Right ventricle myocardium superior (tissue), 1 donor: ENCODE results near the gene FTO. TPM values are rescaled to one million over a fixed set of nuclear protein-coding genes. Genes with fewer than 3 reads are reported as not detected.

Experiments used
- ATAC-seq: fragments of 200-7000 bp; cut with Tn5 transposase; one replicate; pipeline ENCODE4 v1.9.1; 2020; ENCODE audit warnings: mild to moderate bottlenecking; ENCODE audit not compliant: poor library complexity
- DNase-seq: peaks from one replicate; pipeline ENCODE4 v3.0.0-alpha.2; 2020
- intact Hi-C: fragments of 100-400 bp; cut with DNase I; formaldehyde crosslinking; loops from one replicate; pipeline ENCODE4 v1.11.2; 2022
- total RNA-seq: library from RNA; stranded (reverse); fragmentation: NEBNext Ultra II Directional; extraction: Animal tissue kit (Norgen Biotek cat#: 25700); gene quantifications from one replicate; pipeline ENCODE4 v1.2.1, GENCODE V29; 2021
- donor health status: DM: no; HTN: yes; CAD: no; lungs with severe emphysema.

Gene FTO
- total RNA-seq, 1 donor from 2014 or later, result 75.3 TPM

GRCh38 chr16:54098247-54098646, 394.3 kb downstream of the FTO start:
- DNase-seq (no peak), ATAC-seq (no peak)
- intact Hi-C loops, result no loop called here

- ATAC-seq (no peak), DNase-seq (no peak)
- intact Hi-C loops, result no loop called here
These were observed 395.7 kb downstream of the FTO start for GRCh38 chr16:54099627-54100026.

- DNase-seq (no peak), ATAC-seq (no peak)
- intact Hi-C loops, result no loop called here
These were observed 399.2 kb downstream of the FTO start for GRCh38 chr16:54102888-54103866.

DNA sequence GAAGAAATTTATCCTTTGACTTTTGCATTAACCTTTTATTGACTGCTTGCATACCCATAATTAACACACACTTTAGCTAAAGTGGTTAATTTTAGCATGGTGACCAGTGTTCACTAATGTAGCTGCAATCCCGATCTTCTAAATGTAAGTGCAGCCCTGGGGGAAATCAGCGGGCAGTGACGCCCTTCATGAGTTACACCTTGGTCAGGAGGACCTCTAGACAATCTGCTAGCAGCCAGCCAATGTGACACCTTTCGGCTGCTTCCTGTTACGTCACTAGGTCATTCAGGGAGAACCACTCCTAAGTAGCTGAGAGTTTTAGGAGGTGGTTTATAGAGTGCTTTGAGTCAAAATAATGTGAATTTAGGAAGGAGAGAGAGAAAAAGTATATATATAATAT, 402.1 kb downstream of the FTO start:
- DNase-seq (no peak), ATAC-seq (no peak)
- intact Hi-C loops, result no loop called here

GRCh38 chr16:54107583-54108202, 403.7 kb downstream of the FTO start:
- ATAC-seq, result no peak
- intact Hi-C loops, result no loop called here
- no peak for DNase-seq

- no peak for DNase-seq
- ATAC-seq, result no peak
- intact Hi-C loops, result no loop called here
These were observed 406.3 kb downstream of the FTO start for GRCh38 chr16:54110016-54110981.

- no peak for ATAC-seq
- no peak for DNase-seq
- intact Hi-C loops, result no loop called here
These were observed 408.7 kb downstream of the FTO start for GRCh38 chr16:54112451-54113206.

- intact Hi-C loops, result no loop called here
- ATAC-seq (no peak), DNase-seq (no peak)
These were observed 411.6 kb downstream of the FTO start for GRCh38 chr16:54115558-54115957.

DNA sequence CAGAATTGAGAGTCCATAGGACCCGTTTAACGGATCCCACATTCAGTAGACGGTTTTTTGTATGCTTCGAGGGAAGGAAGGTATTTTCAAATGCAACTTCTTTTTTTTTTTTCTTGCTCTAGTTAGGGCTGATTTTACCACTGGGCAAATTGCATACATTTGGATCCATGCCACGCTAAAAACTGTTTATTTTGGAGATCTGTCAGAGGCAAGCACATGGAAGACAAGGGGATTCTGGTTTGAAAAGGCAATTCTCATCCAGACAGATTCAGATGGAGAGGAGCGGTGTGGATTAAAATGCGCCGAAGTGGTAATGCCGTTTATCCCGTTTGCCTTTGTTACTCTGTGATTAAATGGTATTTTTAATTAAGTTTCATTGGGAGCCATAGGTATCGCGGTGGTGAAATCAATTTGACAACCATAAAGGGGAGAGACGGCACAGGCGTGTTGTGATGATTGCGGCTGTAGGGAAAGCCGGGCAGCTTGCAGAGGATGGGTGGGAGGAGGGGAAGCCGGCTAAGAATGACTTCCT, 412.2 kb downstream of the FTO start:
- DNase-seq (no peak), ATAC-seq (no peak)
- intact Hi-C loops, result no loop called here

DNA sequence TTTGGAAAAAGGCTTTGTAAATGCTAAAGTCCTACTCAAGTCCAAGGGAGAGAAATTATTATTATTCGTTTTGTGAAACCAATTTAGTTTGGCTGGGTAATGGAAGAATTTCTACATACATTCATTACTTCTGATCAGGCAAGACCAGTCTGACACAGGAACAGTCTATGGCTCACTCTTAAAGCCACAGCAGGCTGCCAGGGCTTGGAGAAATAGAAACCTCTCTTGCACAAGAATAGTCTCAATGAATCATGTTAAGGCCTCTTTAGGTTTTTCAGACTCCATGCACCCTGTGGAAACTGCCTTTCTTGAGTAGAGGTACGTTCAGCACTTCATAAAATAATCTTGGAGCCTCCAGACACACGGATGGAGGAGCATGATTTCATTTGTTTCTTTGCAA, 414.9 kb downstream of the FTO start:
- intact Hi-C loops, result no loop called here
- ATAC-seq, result no peak
- DNase-seq, result no peak

DNA sequence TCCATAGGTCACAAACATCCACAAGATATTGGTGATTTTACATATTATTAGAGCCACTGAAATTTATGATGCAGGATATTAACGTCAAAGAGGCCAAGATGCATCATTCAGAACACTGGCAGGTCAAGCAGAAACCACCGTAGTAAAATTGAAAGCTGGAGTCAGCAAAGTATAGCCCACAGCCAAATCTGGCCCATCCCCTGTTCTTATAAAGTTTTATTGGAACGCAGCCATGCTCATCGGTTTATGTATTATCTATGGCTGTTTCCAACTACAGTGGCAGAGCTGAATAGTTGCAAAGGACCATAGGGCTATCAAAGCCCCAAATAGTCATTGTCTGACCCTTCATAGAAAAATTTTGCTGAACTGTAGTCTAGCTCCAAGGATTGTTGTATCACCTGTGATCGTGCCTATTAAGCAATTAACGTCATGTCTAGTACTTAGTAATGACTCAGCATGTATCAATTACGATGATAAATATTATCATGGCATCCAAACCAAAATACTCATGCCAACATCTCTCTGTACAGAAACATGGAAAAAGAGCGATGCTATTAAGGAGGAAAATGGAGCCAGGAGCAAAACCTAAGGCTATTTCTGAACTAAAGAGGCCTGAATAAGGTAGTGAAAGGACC, 417.0 kb downstream of the FTO start:
- intact Hi-C loops, result no loop called here
- DNase-seq (no peak), ATAC-seq (no peak)

GRCh38 chr16:54121539-54122295, 417.8 kb downstream of the FTO start:
- no peak for DNase-seq
- ATAC-seq, result no peak
- intact Hi-C loops, result no loop called here

DNA sequence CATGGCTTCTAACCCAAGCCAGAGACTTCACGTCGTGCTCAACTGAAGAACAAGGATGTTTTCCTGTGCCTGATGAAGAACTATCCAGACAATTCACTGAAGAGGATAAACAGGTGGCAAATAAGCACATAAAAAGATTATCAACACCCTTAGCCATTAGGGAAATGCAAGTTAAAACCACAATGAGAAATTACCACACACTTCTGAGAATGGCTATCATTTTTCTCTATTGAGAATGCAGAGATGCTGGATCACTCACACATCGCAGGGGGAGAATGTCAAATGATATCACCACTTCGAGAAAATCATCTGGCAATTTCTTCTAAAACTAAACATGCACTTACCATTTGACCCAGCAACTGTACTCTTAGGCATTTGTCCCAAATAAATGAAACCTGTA, 419.8 kb downstream of the FTO start:
- no peak for DNase-seq
- intact Hi-C loops, result no loop called here

DNA sequence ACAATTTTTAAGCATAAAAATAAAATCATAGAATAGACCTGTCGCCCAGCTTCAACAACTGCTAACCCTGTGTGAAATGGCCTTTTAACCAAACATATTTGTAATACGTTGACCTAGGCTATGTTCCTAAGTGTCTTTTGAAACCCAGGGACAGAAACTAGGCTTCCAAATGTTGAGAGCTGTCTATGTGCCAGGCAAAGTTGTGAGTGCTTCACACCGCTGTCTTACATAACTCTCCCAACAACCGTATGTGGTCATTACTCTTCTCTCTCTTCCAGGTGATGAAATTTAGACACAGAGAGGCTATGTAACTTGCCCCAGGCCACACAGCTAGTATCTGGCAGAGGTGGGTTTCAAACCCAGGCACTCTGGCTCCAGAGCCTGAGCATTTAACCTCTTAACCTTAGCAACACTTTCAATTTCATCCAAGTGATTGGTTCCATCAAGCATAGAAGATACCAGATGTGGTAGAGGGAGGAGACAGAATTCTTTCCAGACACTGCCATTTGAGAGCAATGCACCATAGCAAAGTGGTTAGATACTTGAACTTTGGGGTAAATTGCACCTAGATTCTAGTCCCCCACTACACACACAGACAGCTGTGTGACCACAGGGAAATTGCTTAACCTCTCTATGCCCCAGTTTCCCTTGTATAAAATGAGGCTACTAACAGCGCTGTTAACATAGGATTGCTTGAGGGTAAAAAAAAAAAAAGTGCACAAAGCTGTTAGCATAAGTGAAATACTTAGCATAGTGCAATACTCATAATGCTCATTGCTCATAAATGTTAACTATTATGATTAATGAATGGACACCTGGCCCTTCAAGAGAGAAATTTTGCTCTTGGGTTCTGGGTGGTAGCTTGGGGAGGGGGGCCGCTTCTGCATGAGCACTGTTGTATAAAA, 422.0 kb downstream of the FTO start:
- DNase-seq, result no peak
- ATAC-seq, result no peak
- intact Hi-C loops, result no loop called here

More for the DNA sequence above, 419.8 kb downstream of the FTO start:
- ATAC-seq, result no peak

GRCh38 chr16:54126907-54127306, 423.0 kb downstream of the FTO start:
- intact Hi-C loops, result no loop called here
- ATAC-seq (no peak), DNase-seq (no peak)

DNA sequence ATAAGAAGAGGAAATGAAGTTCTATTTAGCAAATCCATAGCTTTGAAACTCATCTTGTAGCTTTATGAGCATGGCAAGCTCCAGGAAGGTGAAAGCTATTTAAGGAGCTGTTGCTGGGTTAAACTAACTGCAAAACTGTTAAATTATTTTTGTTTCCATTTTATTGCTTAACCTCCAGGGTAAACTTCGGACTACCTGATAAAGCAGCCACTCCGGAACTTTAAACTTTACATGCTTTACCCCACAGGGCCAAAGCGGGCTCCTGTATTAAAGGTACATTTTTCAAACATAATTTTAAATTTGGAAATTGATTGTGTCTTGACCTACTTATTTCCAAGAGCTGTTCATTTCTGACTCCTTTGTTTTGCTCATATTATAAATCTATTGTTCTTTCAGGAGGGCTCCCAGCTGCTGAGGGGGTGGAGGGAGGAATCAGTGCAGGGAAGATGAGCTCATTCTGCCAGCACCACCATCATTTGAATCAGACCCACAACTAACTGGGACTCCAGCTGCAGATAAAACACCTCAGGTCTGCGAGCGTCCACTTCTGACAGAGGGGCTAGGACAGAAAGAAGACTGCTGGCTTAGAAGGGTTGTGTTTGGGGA, 424.8 kb downstream of the FTO start:
- intact Hi-C loops, result no loop called here
- DNase-seq (no peak), ATAC-seq (no peak)
